ENCODE results near the gene DNAH12. TPM values are rescaled to one million over a fixed set of nuclear protein-coding genes. Genes with fewer than 3 reads are reported as not detected.

DNAH12 gene
- total and polyA plus RNA-seq, 2 of the 4 experiments (the other 2 are of a cell fraction) = under 0.01 to 0.02 TPM

- Histone ChIP-seq H3K56ac (ENCODE audit: extremely low read depth, insufficient read depth, low read length) (no peak overlapping the region), H3K9me3 (ENCODE audit: control insufficient read depth, insufficient read depth, low read length) (no peaks in the 10 kb centered on the region), H3K23ac (ENCODE audit: low read depth, low read length) (no peak overlapping the region; the same call in 1 of the 2 replicates), H2BK20ac (ENCODE audit: low read depth, low read length) (no peak overlapping the region), H2AK5ac (ENCODE audit: low read depth, low read length) (no peak overlapping the region), H3K79me1 (ENCODE audit: low read depth in 1 of 2, low read length in 2 of 2) (no peaks in the 10 kb centered on the region), H3K27ac (ENCODE audit: insufficient read depth, low read length) (no peak overlapping the region), H3K36me3 (ENCODE audit: control insufficient read depth, insufficient read depth, low read length) (no peaks in the 10 kb centered on the region), H3K4me2 (ENCODE audit: low read depth, low read length) (no peak overlapping the region), H3K27me3 (ENCODE audit: control insufficient read depth, insufficient read depth, low read length) (peaks cover 1% of the 10 kb centered on the region; the same call in 1 of the 2 replicates), H2AK9ac (replicated peaks; ENCODE audit: low read depth, low read length, poor library complexity) (no peak overlapping the region), H2BK5ac (ENCODE audit: low read depth, low read length, poor library complexity, severe bottlenecking) (no peak overlapping the region), H3K9ac (ENCODE audit: low read depth, low read length) (no peak overlapping the region), H2AFZ (replicated peaks; ENCODE audit: low read length, poor library complexity) (no peak overlapping the region), H2BK15ac (ENCODE audit: low read depth, low read length) (no peak overlapping the region), H4K91ac (ENCODE audit: insufficient read depth, low read depth, low read length) (no peak overlapping the region), H3K14ac (replicated peaks; ENCODE audit: low read depth, low read length) (no peak overlapping the region), H4K8ac (ENCODE audit: low read depth in 2 of 2, low read length in 2 of 2) (no peak overlapping the region), H4K20me1 (ENCODE audit: insufficient read depth, low read length) (no peaks in the 10 kb centered on the region), H2BK120ac (ENCODE audit: low read depth, low read length) (no peak overlapping the region), H4K5ac (ENCODE audit: low read depth, low read length) (no peak overlapping the region), H3K4me3 (ENCODE audit: insufficient read depth, low read depth, low read length) (no peak overlapping the region), H3K4me1 (ENCODE audit: control insufficient read depth, insufficient read depth, low read length) (no peaks in the 10 kb centered on the region), H3K18ac (ENCODE audit: low read depth, low read length) (no peak overlapping the region), H3K4ac (ENCODE audit: low read depth, low read length) (no peak overlapping the region), H3K9me1 (ENCODE audit: insufficient read depth, low read length) (no peaks in the 10 kb centered on the region)
- CTCF ChIA-PET = no interaction called here
- dilution Hi-C loops (cut with HindIII; ENCODE audit: low sequenced_read_pairs, unreplicated experiment) (no loop called here), in situ Hi-C loops (cut with MboI; ENCODE audit: low sequenced_read_pairs) (no loop called here), intact Hi-C loops (cut with micrococcal nuclease) (no loop called here)
- ATAC-seq (ENCODE audit: low read depth) (no peak), DNase-seq (no peak)
- POLR2A ChIA-PET (ENCODE audit: unreplicated experiment) = no interaction called here
- TF ChIP-seq CEBPB (IDR thresholded peaks at IDR 0.05; ENCODE audit: low read depth, low read length) (no peak), POLR2A (IDR thresholded peaks at IDR 0.05; ENCODE audit: low read depth, low read length) (no peak), RAD21 (IDR thresholded peaks at IDR 0.05; ENCODE audit: low read length) (no peak), RFX5 (IDR thresholded peaks at IDR 0.05; ENCODE audit: low read depth, low read length) (no peak), MXI1 (IDR thresholded peaks at IDR 0.05; ENCODE audit: borderline replicate concordance, low read depth, low read length) (no peak), MAZ (IDR thresholded peaks at IDR 0.05; ENCODE audit: borderline replicate concordance, low read depth, low read length) (no peak), SMC3 (IDR thresholded peaks at IDR 0.05; ENCODE audit: low read depth, low read length) (no peak), RCOR1 (IDR thresholded peaks at IDR 0.05; ENCODE audit: insufficient replicate concordance, low read length) (no peak), CTCF (conservative IDR thresholded peaks at IDR 0.05; ENCODE audit: low read depth, low read length) (no peak), NFE2L2 (IDR thresholded peaks at IDR 0.05; ENCODE audit: low read depth, low read length) (no peak)
- no TSS peak for BruUV-seq (replicated peaks)
These were observed 14.0 kb downstream of the DNAH12 start for GRCh38 chr3:57530071-57530608.

Measured in IMR-90 (cell line).